Epidermal melanocyte (primary cell): ENCODE measurements around the gene THBS3.
"Not testable (repeated sequence)": the region's sequence is repeated elsewhere in the genome, so short reads cannot be mapped to it uniquely, and the experiment has no call there.

ENCODE experiments used
- DNase-seq: peaks from one replicate; pipeline ENCODE4 v3.0.0; 2011; ENCODE audit warnings: low spot score; ENCODE audit not compliant: insufficient read length

The THBS3 gene

DNA sequence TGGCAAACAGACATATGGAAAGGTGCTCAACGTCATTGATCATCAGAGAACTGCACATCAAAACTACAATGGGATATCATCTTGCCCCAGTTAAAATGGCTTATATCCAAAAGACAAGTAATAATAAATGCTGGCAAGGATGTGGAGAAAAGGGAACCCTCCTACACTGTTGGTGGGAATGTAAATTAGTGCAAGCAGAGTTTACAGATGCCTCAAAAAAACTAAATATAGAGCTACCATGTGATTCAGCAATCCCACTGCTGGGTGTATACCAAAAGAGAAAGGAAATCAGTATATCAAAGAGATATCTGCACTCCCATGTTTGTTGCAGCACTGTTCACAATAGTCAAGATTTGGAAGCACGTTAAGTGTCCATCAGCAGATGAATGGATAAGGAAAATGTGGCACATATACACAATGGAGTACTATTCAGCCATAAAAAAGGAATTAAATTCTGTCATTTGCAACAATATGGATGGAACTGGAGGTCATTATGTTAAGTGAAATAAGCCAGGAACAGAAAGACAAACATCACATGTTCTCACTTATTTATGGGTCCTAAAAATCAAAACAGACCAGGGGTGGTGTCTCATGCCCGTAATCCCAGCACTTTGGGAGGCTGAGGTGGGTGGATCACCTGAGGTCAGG is 51.6 kb downstream of the THBS3 start:
- DNase-seq: not testable (repeated sequence)
